LNCaP clone FGC (cell line): Measurements from ENCODE around the gene CLTC.

ENCODE experiments used
- DNase-seq: peaks from one replicate; pipeline ENCODE4 v3.0.0-alpha.2; 2011; ENCODE audit warnings: low read depth
- H3K4me3 ChIP-seq: 2 replicates; pipeline ENCODE4 v1.5.1; 2011; ENCODE audit warnings: mild to moderate bottlenecking, low read depth, low read length, control low read depth
- TF ChIP-seq, protein P1 (sequence below): IDR thresholded peaks from 2 replicates; pipeline ENCODE4 v1.5.1; 2012; ENCODE audit warnings: mild to moderate bottlenecking; ENCODE audit not compliant: control insufficient read depth, insufficient read depth; ENCODE audit errors: extremely low read depth

The CLTC gene

GRCh38 chr17:59675231-59675630 lies 55.5 kb downstream of the CLTC start:
- TF ChIP-seq, protein P1, sequence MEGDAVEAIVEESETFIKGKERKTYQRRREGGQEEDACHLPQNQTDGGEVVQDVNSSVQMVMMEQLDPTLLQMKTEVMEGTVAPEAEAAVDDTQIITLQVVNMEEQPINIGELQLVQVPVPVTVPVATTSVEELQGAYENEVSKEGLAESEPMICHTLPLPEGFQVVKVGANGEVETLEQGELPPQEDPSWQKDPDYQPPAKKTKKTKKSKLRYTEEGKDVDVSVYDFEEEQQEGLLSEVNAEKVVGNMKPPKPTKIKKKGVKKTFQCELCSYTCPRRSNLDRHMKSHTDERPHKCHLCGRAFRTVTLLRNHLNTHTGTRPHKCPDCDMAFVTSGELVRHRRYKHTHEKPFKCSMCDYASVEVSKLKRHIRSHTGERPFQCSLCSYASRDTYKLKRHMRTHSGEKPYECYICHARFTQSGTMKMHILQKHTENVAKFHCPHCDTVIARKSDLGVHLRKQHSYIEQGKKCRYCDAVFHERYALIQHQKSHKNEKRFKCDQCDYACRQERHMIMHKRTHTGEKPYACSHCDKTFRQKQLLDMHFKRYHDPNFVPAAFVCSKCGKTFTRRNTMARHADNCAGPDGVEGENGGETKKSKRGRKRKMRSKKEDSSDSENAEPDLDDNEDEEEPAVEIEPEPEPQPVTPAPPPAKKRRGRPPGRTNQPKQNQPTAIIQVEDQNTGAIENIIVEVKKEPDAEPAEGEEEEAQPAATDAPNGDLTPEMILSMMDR = no peak

GRCh38 chr17:59676716-59677115 lies 57.0 kb downstream of the CLTC start:
- TF ChIP-seq, protein P1 = no peak
- no peak overlapping the region for H3K4me3 ChIP-seq
- DNase-seq = no peak

More at GRCh38 chr17:59675231-59675630, 55.5 kb downstream of the CLTC start:
- no peak for DNase-seq
- H3K4me3 ChIP-seq = no peak overlapping the region

DNA sequence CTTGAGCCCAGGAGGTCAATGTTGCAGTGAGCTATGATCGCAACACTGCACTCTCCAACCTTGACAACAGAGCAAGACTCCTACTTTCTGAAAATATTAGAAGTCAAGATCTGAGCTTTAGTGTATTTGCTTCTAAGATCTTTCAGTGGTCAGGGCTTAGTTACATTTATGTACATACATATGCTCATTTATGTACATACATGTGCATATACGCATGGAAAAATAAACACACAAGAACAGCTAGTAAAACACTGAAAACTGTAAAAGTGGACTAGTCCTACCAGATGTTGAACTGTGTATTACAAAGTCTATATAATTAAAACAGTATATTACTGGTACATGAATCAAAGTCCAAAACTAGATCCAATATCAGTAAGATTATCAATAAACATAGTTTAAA lies 59.2 kb downstream of the CLTC start:
- H3K4me3 ChIP-seq = no peak overlapping the region
- peak; percentile 70 for DNase-seq
- TF ChIP-seq, protein P1 = no peak

- no peak overlapping the region for H3K4me3 ChIP-seq
- TF ChIP-seq, protein P1 = no peak
- no peak for DNase-seq
These were observed 60.6 kb downstream of the CLTC start for GRCh38 chr17:59680314-59680713.

DNA sequence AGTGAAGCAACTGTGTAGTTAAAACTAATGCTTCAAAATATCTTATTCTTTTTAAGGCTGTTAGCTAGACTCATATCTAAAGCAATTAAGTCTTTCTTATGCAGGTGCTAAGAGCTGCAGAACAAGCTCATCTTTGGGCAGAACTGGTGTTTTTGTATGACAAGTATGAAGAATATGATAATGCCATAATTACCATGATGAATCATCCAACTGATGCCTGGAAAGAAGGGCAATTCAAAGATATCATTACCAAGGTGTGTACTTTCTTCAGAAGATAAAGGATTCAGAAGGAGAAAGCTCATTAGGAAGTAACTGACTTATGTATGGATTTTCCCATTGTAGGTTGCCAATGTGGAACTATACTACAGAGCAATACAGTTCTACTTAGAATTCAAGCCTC lies 63.6 kb downstream of the CLTC start:
- no peak overlapping the region for H3K4me3 ChIP-seq
- TF ChIP-seq, protein P1 = no peak
- no peak for DNase-seq

DNA sequence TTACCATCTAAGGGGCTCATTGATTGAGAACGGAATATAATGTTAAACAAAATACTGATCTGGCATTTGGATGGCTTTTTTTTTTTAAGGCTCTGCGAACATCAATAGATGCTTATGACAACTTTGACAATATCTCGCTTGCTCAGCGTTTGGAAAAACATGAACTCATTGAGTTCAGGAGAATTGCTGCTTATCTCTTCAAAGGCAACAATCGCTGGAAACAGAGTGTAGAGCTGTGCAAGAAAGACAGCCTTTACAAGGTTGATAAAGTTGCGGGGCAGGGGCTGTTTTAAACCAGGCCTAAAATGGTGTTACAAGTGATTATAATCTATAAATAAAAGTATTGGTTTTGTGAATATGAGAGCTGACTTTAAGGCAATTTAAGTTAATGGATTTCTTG lies 65.3 kb downstream of the CLTC start:
- H3K4me3 ChIP-seq = no peak overlapping the region
- DNase-seq = no peak
- TF ChIP-seq, protein P1 = no peak

GRCh38 chr17:59688008-59688407 lies 68.3 kb downstream of the CLTC start:
- H3K4me3 ChIP-seq = no peak overlapping the region
- DNase-seq = no peak
- TF ChIP-seq, protein P1 = no peak
